ENCODE measurements around the gene GREM2. TPM values are rescaled to one million over a fixed set of nuclear protein-coding genes. Genes with fewer than 3 reads are reported as not detected.

GREM2 gene
- total RNA-seq, 1 experiment from 2014 or later = 0.08 TPM

GRCh38 chr1:240491796-240492195, 120.2 kb downstream of the GREM2 start:
- in situ Hi-C loops (cut with HindIII; ENCODE audit: low pct_unique_long_range_greater_than_20kb, low sequenced_read_pairs) = no loop called here
- no peak for DNase-seq (ENCODE audit: low read depth, low spot score)

- in situ Hi-C loops (cut with HindIII; ENCODE audit: low pct_unique_long_range_greater_than_20kb, low sequenced_read_pairs) = no loop called here
- DNase-seq (ENCODE audit: low read depth, low spot score) = no peak
Observed at GRCh38 chr1:240491156-240491555, 120.8 kb downstream of the GREM2 start.

GRCh38 chr1:240487493-240487892, 124.5 kb downstream of the GREM2 start:
- in situ Hi-C loops (cut with HindIII; ENCODE audit: low pct_unique_long_range_greater_than_20kb, low sequenced_read_pairs) = no loop called here
- peak; percentile 43 for DNase-seq (ENCODE audit: low read depth, low spot score)

GRCh38 chr1:240486611-240487010, 125.3 kb downstream of the GREM2 start:
- DNase-seq (ENCODE audit: low read depth, low spot score) = no peak
- in situ Hi-C loops (cut with HindIII; ENCODE audit: low pct_unique_long_range_greater_than_20kb, low sequenced_read_pairs) = no loop called here

- DNase-seq (ENCODE audit: low read depth, low spot score) = no peak
- in situ Hi-C loops (cut with HindIII; ENCODE audit: low pct_unique_long_range_greater_than_20kb, low sequenced_read_pairs) = no loop called here
Observed at GRCh38 chr1:240484804-240485443, 127.0 kb downstream of the GREM2 start.

- DNase-seq (ENCODE audit: low read depth, low spot score) = no peak
Observed at GRCh38 chr1:240478536-240478935, 133.4 kb downstream of the GREM2 start.

GRCh38 chr1:240475832-240476231, 136.1 kb downstream of the GREM2 start:
- DNase-seq (ENCODE audit: low read depth, low spot score) = no peak
- in situ Hi-C loops (cut with HindIII; ENCODE audit: low pct_unique_long_range_greater_than_20kb, low sequenced_read_pairs) = no loop called here

More at GRCh38 chr1:240478536-240478935, 133.4 kb downstream of the GREM2 start:
- in situ Hi-C loops (cut with HindIII; ENCODE audit: low pct_unique_long_range_greater_than_20kb, low sequenced_read_pairs) = no loop called here

- in situ Hi-C loops (cut with HindIII; ENCODE audit: low pct_unique_long_range_greater_than_20kb, low sequenced_read_pairs) = no loop called here
- DNase-seq (ENCODE audit: low read depth, low spot score) = peak; percentile 30
Observed at GRCh38 chr1:240474133-240474614, 137.8 kb downstream of the GREM2 start.

- in situ Hi-C loops (cut with HindIII; ENCODE audit: low pct_unique_long_range_greater_than_20kb, low sequenced_read_pairs) = no loop called here
- no peak for DNase-seq (ENCODE audit: low read depth, low spot score)
Observed at GRCh38 chr1:240468656-240469055, 143.3 kb downstream of the GREM2 start.

- DNase-seq (ENCODE audit: low read depth, low spot score) = no peak
- in situ Hi-C loops (cut with HindIII; ENCODE audit: low pct_unique_long_range_greater_than_20kb, low sequenced_read_pairs) = no loop called here
Observed at GRCh38 chr1:240467895-240468294, 144.1 kb downstream of the GREM2 start.

- no peak for DNase-seq (ENCODE audit: low read depth, low spot score)
- in situ Hi-C loops (cut with HindIII; ENCODE audit: low pct_unique_long_range_greater_than_20kb, low sequenced_read_pairs) = no loop called here
Observed at GRCh38 chr1:240466509-240466908, 145.4 kb downstream of the GREM2 start.

- no peak for DNase-seq (ENCODE audit: low read depth, low spot score)
- in situ Hi-C loops (cut with HindIII; ENCODE audit: low pct_unique_long_range_greater_than_20kb, low sequenced_read_pairs) = no loop called here
Observed at GRCh38 chr1:240465531-240465940, 146.4 kb downstream of the GREM2 start.

- in situ Hi-C loops (cut with HindIII; ENCODE audit: low pct_unique_long_range_greater_than_20kb, low sequenced_read_pairs) = no loop called here
Observed at GRCh38 chr1:240464099-240464498, 147.9 kb downstream of the GREM2 start.

GRCh38 chr1:240462766-240463395, 149.1 kb downstream of the GREM2 start:
- in situ Hi-C loops (cut with HindIII; ENCODE audit: low pct_unique_long_range_greater_than_20kb, low sequenced_read_pairs) = no loop called here
- DNase-seq (ENCODE audit: low read depth, low spot score) = no peak

More at GRCh38 chr1:240464099-240464498, 147.9 kb downstream of the GREM2 start:
- DNase-seq (ENCODE audit: low read depth, low spot score) = no peak

- in situ Hi-C loops (cut with HindIII; ENCODE audit: low pct_unique_long_range_greater_than_20kb, low sequenced_read_pairs) = no loop called here
- DNase-seq (ENCODE audit: low read depth, low spot score) = no peak
Observed at GRCh38 chr1:240462277-240462676, 149.7 kb downstream of the GREM2 start.

- in situ Hi-C loops (cut with HindIII; ENCODE audit: low pct_unique_long_range_greater_than_20kb, low sequenced_read_pairs) = no loop called here
Observed at GRCh38 chr1:240457203-240457602, 154.8 kb downstream of the GREM2 start.

GRCh38 chr1:240455228-240455821, 156.6 kb downstream of the GREM2 start:
- DNase-seq (ENCODE audit: low read depth, low spot score) = peak; percentile 36
- in situ Hi-C loops (cut with HindIII; ENCODE audit: low pct_unique_long_range_greater_than_20kb, low sequenced_read_pairs) = no loop called here

More at GRCh38 chr1:240457203-240457602, 154.8 kb downstream of the GREM2 start:
- no peak for DNase-seq (ENCODE audit: low read depth, low spot score)

- in situ Hi-C loops (cut with HindIII; ENCODE audit: low pct_unique_long_range_greater_than_20kb, low sequenced_read_pairs) = no loop called here
- DNase-seq (ENCODE audit: low read depth, low spot score) = no peak
Observed at GRCh38 chr1:240445369-240445768, 166.6 kb downstream of the GREM2 start.

GRCh38 chr1:240441669-240442068, 170.3 kb downstream of the GREM2 start:
- DNase-seq (ENCODE audit: low read depth, low spot score) = no peak
- in situ Hi-C loops (cut with HindIII; ENCODE audit: low pct_unique_long_range_greater_than_20kb, low sequenced_read_pairs) = no loop called here

All from SK-MEL-5 (cell line).